RWPE2 (cell line): ENCODE results near the gene IRX4.

Source experiments
- ATAC-seq: fragments of 200-7000 bp; cut with Tn5 transposase; 3 replicates; pipeline ENCODE4 v1.9.1; 2021; ENCODE audit warnings: low read depth
- DNase-seq: peaks from one replicate; pipeline ENCODE4 v3.0.0-alpha.2; 2020; ENCODE audit warnings: low spot score
- H3K27ac ChIP-seq: fragments of 450-650 bp; 2 replicates; pipeline ENCODE4 v1.5.1; 2017; ENCODE audit warnings: mild to moderate bottlenecking; ENCODE audit not compliant: poor library complexity, severe bottlenecking
- H3K27me3 ChIP-seq: fragments of 250-450 bp; sonication (Bioruptor Pico); 2 replicates; pipeline ENCODE4 v1.5.1; 2021; ENCODE audit warnings: mild to moderate bottlenecking, moderate library complexity; ENCODE audit not compliant: insufficient read depth, poor library complexity, severe bottlenecking
- H3K36me3 ChIP-seq: fragments of 250-450 bp; sonication (Bioruptor Pico); 2 replicates; pipeline ENCODE4 v1.5.1; 2020; ENCODE audit warnings: low read depth, mild to moderate bottlenecking, moderate library complexity
- H3K4me1 ChIP-seq: fragments of 250-450 bp; sonication (Bioruptor Pico); 2 replicates; pipeline ENCODE4 v1.5.1; 2021; ENCODE audit warnings: mild to moderate bottlenecking, moderate library complexity; ENCODE audit not compliant: insufficient read depth, poor library complexity, severe bottlenecking
- H3K4me3 ChIP-seq: fragments of 250-450 bp; sonication (Bioruptor Pico); 2 replicates; pipeline ENCODE4 v1.5.1; 2021; ENCODE audit warnings: mild to moderate bottlenecking, moderate library complexity; ENCODE audit not compliant: severe bottlenecking
- H3K9me3 ChIP-seq: fragments of 250-450 bp; sonication (Bioruptor Pico); 2 replicates; pipeline ENCODE4 v1.5.1; 2021; ENCODE audit warnings: mild to moderate bottlenecking, moderate library complexity; ENCODE audit not compliant: severe bottlenecking
- CTCF ChIP-seq: fragments of 450-650 bp; IDR thresholded peaks from one replicate; pipeline ENCODE4 v1.5.1; 2017; ENCODE audit warnings: mild to moderate bottlenecking, moderate library complexity; ENCODE audit not compliant: poor library complexity, severe bottlenecking

IRX4 gene

GRCh38 chr5:1832511-1833250 lies 50.0 kb downstream of the IRX4 start:
- H3K36me3 ChIP-seq, result no peaks in the 10 kb centered on the region
- no peak overlapping the region for H3K27ac ChIP-seq
- no peaks in the 10 kb centered on the region for H3K27me3 ChIP-seq
- no peak overlapping the region for H3K4me3 ChIP-seq
- peak; percentile 60 for DNase-seq
- no peaks in the 10 kb centered on the region for H3K9me3 ChIP-seq
- no peaks in the 10 kb centered on the region for H3K4me1 ChIP-seq
- ATAC-seq, result no peak
- no peak for TF ChIP-seq CTCF

- no peak overlapping the region for H3K4me3 ChIP-seq
- H3K4me1 ChIP-seq, result no peaks in the 10 kb centered on the region
- H3K27ac ChIP-seq, result no peak overlapping the region
- H3K27me3 ChIP-seq, result no peaks in the 10 kb centered on the region
- ATAC-seq (no peak), DNase-seq (no peak)
- H3K9me3 ChIP-seq, result no peaks in the 10 kb centered on the region
- TF ChIP-seq CTCF, result no peak
- no peaks in the 10 kb centered on the region for H3K36me3 ChIP-seq
Measured at GRCh38 chr5:1831677-1832313, 50.9 kb downstream of the IRX4 start.

GRCh38 chr5:1831257-1831656 lies 51.5 kb downstream of the IRX4 start:
- ATAC-seq (no peak), DNase-seq (no peak)
- Histone ChIP-seq H3K4me1 (no peaks in the 10 kb centered on the region), H3K36me3 (no peaks in the 10 kb centered on the region), H3K27me3 (no peaks in the 10 kb centered on the region), H3K4me3 (no peak overlapping the region), H3K27ac (no peak overlapping the region), H3K9me3 (no peaks in the 10 kb centered on the region)
- TF ChIP-seq CTCF, result no peak

- Histone ChIP-seq H3K9me3 (no peaks in the 10 kb centered on the region), H3K4me1 (no peaks in the 10 kb centered on the region), H3K4me3 (no peak overlapping the region), H3K36me3 (no peaks in the 10 kb centered on the region), H3K27ac (no peak overlapping the region), H3K27me3 (no peaks in the 10 kb centered on the region)
- peak; percentile 58 for DNase-seq
- no peak for TF ChIP-seq CTCF
- no peak for ATAC-seq
Measured at GRCh38 chr5:1830571-1831228, 52.0 kb downstream of the IRX4 start.
